ENCODE data around the gene DAPK2.
"Not testable (repeated sequence)": the region's sequence is repeated elsewhere in the genome, so short reads cannot be mapped to it uniquely, and the experiment has no call there.

DAPK2 gene

DNA sequence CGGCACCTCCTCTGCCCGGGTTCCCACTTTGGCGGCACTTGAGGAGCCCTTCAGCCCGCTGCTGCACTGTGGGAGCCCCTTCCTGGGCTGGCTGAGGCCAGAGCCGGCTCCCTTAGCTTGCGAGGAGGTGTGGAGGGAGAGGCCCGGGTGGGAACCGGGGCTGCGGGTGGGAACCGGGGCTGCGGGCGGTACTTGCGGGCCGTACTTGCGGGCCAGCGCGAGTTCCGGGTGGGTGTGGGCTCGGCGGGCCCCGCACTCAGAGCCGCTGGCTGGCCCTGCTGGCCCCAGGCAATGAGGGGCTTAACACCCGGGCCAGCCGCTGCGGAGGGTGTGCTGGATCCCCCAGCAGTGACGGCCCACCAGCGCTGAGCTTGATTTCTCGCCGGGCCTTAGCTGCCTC, 14.4 kb upstream of the DAPK2 start:
- no peaks in the 10 kb centered on the region for H3K36me3 ChIP-seq (ENCODE audit: insufficient read depth, low read length)
- H3K4me3 ChIP-seq (ENCODE audit: low read length, poor library complexity, severe bottlenecking), result no peak overlapping the region
- H4K20me1 ChIP-seq (ENCODE audit: insufficient read depth, low read length, poor library complexity, severe bottlenecking), result no peaks in the 10 kb centered on the region
- no peak overlapping the region for H3K9ac ChIP-seq (ENCODE audit: low read depth, low read length, poor library complexity, severe bottlenecking)
- no peak overlapping the region for H3K4me2 ChIP-seq (ENCODE audit: low read depth, low read length, poor library complexity, severe bottlenecking)
- TF ChIP-seq EZH2phosphoT487 (IDR thresholded peaks at IDR 0.05; ENCODE audit: borderline replicate concordance), result no peak
- TF ChIP-seq, protein P1, sequence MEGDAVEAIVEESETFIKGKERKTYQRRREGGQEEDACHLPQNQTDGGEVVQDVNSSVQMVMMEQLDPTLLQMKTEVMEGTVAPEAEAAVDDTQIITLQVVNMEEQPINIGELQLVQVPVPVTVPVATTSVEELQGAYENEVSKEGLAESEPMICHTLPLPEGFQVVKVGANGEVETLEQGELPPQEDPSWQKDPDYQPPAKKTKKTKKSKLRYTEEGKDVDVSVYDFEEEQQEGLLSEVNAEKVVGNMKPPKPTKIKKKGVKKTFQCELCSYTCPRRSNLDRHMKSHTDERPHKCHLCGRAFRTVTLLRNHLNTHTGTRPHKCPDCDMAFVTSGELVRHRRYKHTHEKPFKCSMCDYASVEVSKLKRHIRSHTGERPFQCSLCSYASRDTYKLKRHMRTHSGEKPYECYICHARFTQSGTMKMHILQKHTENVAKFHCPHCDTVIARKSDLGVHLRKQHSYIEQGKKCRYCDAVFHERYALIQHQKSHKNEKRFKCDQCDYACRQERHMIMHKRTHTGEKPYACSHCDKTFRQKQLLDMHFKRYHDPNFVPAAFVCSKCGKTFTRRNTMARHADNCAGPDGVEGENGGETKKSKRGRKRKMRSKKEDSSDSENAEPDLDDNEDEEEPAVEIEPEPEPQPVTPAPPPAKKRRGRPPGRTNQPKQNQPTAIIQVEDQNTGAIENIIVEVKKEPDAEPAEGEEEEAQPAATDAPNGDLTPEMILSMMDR (conservative IDR thresholded peaks at IDR 0.05; ENCODE audit: low read length), result no peak
- no peaks in the 10 kb centered on the region for H3K27me3 ChIP-seq (ENCODE audit: insufficient read depth, low read length, poor library complexity, severe bottlenecking)
- H3K9me3 ChIP-seq (ENCODE audit: insufficient read depth, low read depth, low read length), result no peaks in the 10 kb centered on the region
- H3K4me1 ChIP-seq (ENCODE audit: insufficient read depth, low read length, poor library complexity, severe bottlenecking), result no peaks in the 10 kb centered on the region
- no peaks in the 10 kb centered on the region for H3F3A ChIP-seq (ENCODE audit: low read depth)
- H3K79me2 ChIP-seq (ENCODE audit: insufficient read depth, low read length), result no peaks in the 10 kb centered on the region
- no peak overlapping the region for H2AFZ ChIP-seq (ENCODE audit: low read length)
- no peaks in the 10 kb centered on the region for H3K9me2 ChIP-seq (replicated peaks; ENCODE audit: low read depth, low read length)

DNA sequence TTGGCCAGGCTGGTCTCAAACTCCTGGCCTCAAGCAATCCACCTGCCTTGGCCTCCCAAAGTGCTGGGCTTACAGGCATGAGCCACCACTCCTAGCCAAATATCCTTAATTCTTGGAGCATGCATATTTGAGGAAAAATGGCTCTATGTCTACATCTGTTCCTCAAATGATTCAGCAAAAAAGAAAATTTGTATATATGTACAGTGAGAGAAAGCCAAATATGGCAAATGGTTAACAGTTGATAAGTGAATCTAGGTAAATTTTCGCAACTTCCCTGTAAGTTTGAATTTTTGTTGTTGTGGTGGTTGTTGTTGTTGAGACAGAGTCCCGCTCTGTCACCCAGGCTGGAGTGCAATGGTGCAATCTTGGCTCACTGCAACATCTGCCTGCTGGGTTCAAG, 12.8 kb upstream of the DAPK2 start:
- not testable (repeated sequence) for H3K9me3 ChIP-seq (ENCODE audit: insufficient read depth, low read depth, low read length); H3K4me2 ChIP-seq (ENCODE audit: low read depth, low read length, poor library complexity, severe bottlenecking); H3K27me3 ChIP-seq (ENCODE audit: insufficient read depth, low read length, poor library complexity, severe bottlenecking); H3K9me2 ChIP-seq (replicated peaks; ENCODE audit: low read depth, low read length); H3K9ac ChIP-seq (ENCODE audit: low read depth, low read length, poor library complexity, severe bottlenecking); H3K4me1 ChIP-seq (ENCODE audit: insufficient read depth, low read length, poor library complexity, severe bottlenecking); H4K20me1 ChIP-seq (ENCODE audit: insufficient read depth, low read length, poor library complexity, severe bottlenecking); H3K4me3 ChIP-seq (ENCODE audit: low read length, poor library complexity, severe bottlenecking); H3K79me2 ChIP-seq (ENCODE audit: insufficient read depth, low read length); H3F3A ChIP-seq (ENCODE audit: low read depth); H3K36me3 ChIP-seq (ENCODE audit: insufficient read depth, low read length); H2AFZ ChIP-seq (ENCODE audit: low read length)

DNA sequence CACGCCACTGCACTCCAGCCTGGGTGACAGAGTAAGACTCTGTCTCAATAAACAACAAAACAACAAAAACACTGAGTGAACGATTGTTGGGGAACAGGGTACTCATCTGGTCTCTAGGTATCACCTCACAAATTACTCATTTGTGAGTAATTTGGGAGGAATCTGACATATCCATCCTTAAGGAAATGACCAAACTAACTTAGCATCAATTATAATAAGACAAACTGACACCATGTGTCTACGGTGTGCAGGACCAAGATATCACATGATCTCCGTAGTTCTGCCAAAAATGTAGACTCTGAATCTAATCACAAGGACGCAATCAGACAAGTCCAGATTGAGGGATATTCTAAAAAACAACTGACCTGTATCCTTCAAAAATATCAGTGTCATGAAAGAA, 12.0 kb upstream of the DAPK2 start:
- Histone ChIP-seq H3K9me2 (replicated peaks; ENCODE audit: low read depth, low read length) (no peaks in the 10 kb centered on the region), H3F3A (ENCODE audit: low read depth) (no peaks in the 10 kb centered on the region), H3K4me2 (ENCODE audit: low read depth, low read length, poor library complexity, severe bottlenecking) (no peak overlapping the region), H3K9me3 (ENCODE audit: insufficient read depth, low read depth, low read length) (no peaks in the 10 kb centered on the region), H3K9ac (ENCODE audit: low read depth, low read length, poor library complexity, severe bottlenecking) (no peak overlapping the region), H3K79me2 (ENCODE audit: insufficient read depth, low read length) (no peaks in the 10 kb centered on the region), H2AFZ (ENCODE audit: low read length) (no peak overlapping the region), H3K4me3 (ENCODE audit: low read length, poor library complexity, severe bottlenecking) (no peak overlapping the region), H3K4me1 (ENCODE audit: insufficient read depth, low read length, poor library complexity, severe bottlenecking) (no peaks in the 10 kb centered on the region), H3K36me3 (ENCODE audit: insufficient read depth, low read length) (no peaks in the 10 kb centered on the region), H3K27me3 (ENCODE audit: insufficient read depth, low read length, poor library complexity, severe bottlenecking) (no peaks in the 10 kb centered on the region), H4K20me1 (ENCODE audit: insufficient read depth, low read length, poor library complexity, severe bottlenecking) (no peaks in the 10 kb centered on the region)
- TF ChIP-seq, protein P1 (conservative IDR thresholded peaks at IDR 0.05; ENCODE audit: low read length), result no peak
- TF ChIP-seq EZH2phosphoT487 (IDR thresholded peaks at IDR 0.05; ENCODE audit: borderline replicate concordance), result no peak

DNA sequence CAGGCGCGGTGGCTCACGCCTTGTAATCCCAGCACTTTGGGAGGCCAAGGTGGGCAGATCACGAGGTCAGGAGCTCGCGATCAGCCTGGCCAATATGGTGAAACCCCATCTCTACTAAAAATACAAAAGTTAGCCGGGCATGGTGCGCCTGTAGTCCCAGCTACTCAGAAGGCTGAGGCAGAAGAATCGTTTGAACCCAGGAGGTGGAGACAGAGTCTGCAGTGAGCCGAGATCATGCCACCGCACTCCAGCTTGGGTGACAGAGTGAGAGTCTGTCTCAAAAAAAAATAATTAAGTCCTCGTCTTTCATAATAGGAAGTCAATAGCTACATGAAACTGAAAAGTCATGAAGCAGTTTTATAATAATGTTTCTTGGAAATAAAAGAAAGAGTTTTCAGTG, 7.4 kb upstream of the DAPK2 start:
- not testable (repeated sequence) for H4K20me1 ChIP-seq (ENCODE audit: insufficient read depth, low read length, poor library complexity, severe bottlenecking); H3K36me3 ChIP-seq (ENCODE audit: insufficient read depth, low read length); H3K9ac ChIP-seq (ENCODE audit: low read depth, low read length, poor library complexity, severe bottlenecking); H2AFZ ChIP-seq (ENCODE audit: low read length); H3K9me2 ChIP-seq (replicated peaks; ENCODE audit: low read depth, low read length); H3K9me3 ChIP-seq (ENCODE audit: insufficient read depth, low read depth, low read length); H3K79me2 ChIP-seq (ENCODE audit: insufficient read depth, low read length); H3F3A ChIP-seq (ENCODE audit: low read depth); H3K4me2 ChIP-seq (ENCODE audit: low read depth, low read length, poor library complexity, severe bottlenecking); H3K4me3 ChIP-seq (ENCODE audit: low read length, poor library complexity, severe bottlenecking); H3K27me3 ChIP-seq (ENCODE audit: insufficient read depth, low read length, poor library complexity, severe bottlenecking); H3K4me1 ChIP-seq (ENCODE audit: insufficient read depth, low read length, poor library complexity, severe bottlenecking)

Measured in Loucy (cell line).